ENCODE data around the gene GPR137. TPM values are rescaled to one million over a fixed set of nuclear protein-coding genes. Genes with fewer than 3 reads are reported as not detected.

The GPR137 gene
- polyA plus RNA-seq, 2 of the 4 experiments (the other 2 are of a cell fraction): 11.0 to 37.4 TPM

- TF ChIP-seq RNF2 (IDR thresholded peaks at IDR 0.05; ENCODE audit: borderline replicate concordance, low read depth) (no peak), POLR2A (IDR thresholded peaks at IDR 0.05; ENCODE audit: low read length) (peak; percentile 61), ATOH8 (CRISPR knock-in tag; IDR thresholded peaks at IDR 0.05; ENCODE audit: low read depth) (no peak), REST (IDR thresholded peaks at IDR 0.05) (no peak), MAX (IDR thresholded peaks at IDR 0.05) (peak; percentile 59; the same call in 1 of the 2 replicates), PHF8 (IDR thresholded peaks at IDR 0.05; ENCODE audit: borderline replicate concordance, low read depth) (0 out of 2 replicates have a peak, but pooled peaks have one; percentile 26), RAD21 (conservative IDR thresholded peaks at IDR 0.05 in 1 of 2, IDR thresholded peaks at IDR 0.05 in 1 of 2) (peak in 1 of 2 experiments; percentile 49; a peak in 2 of 5 replicates)
Observed at GRCh38 chr11:64305691-64306562, 20.3 kb downstream of the GPR137 start (continued).

GRCh38 chr11:64306563-64306875 lies 20.9 kb downstream of the GPR137 start:
- ATAC-seq: no peak
- POLR2A ChIA-PET: interaction anchor here (1.0 to 1.2 kb wide), 2 partner anchors 25 to 48 kb away, joined by 3 read pairs; no protein-coding TSS in a partner anchor
- H3K27ac ChIP-seq: peak overlapping the region; percentile 85 to 94
- DNase-seq (ENCODE audit: low read depth in 1 of 2, low spot score in 1 of 2): no peak
- peak overlapping the region; percentile 73 for H3K4me3 ChIP-seq
- WGBS (ENCODE audit: missing lambda C conversion rate): 17% methylated on average over 9 of the region's 9 CpGs
- H3K9me3 ChIP-seq: no peaks in the 10 kb centered on the region
- H3K4me1 ChIP-seq: peaks cover 20% of the 10 kb centered on the region
- H3K4me2 ChIP-seq: peak overlapping the region; percentile 99
- CTCF ChIA-PET: interaction anchor here (1.3 to 20.7 kb wide), 5 partner anchors 9 to 60 kb away, joined by 4 to 996 read pairs (median 206); partner anchors contain the start of genes BAD, CCDC88B, FKBP2 and GPR137
- TF ChIP-seq EHF (CRISPR knock-in tag; IDR thresholded peaks at IDR 0.05) (no peak), FOSL2 (IDR thresholded peaks at IDR 0.05) (no peak), FOSL2 (CRISPR knock-in tag; IDR thresholded peaks at IDR 0.05) (no peak), SMC3 (IDR thresholded peaks at IDR 0.05) (no peak), USF2 (IDR thresholded peaks at IDR 0.05) (no peak), MAFK (IDR thresholded peaks at IDR 0.05; ENCODE audit: partially characterized antibody) (no peak), SREBF2 (IDR thresholded peaks at IDR 0.05) (no peak), ZC3H11A (IDR thresholded peaks at IDR 0.05) (no peak), ATOH8 (CRISPR knock-in tag; IDR thresholded peaks at IDR 0.05; ENCODE audit: low read depth) (no peak), CEBPB (IDR thresholded peaks at IDR 0.05) (no peak), CTCF (IDR thresholded peaks at IDR 0.05) (no peak), HMGXB4 (CRISPR knock-in tag; IDR thresholded peaks at IDR 0.05; ENCODE audit: borderline replicate concordance) (no peak), PBX3 (IDR thresholded peaks at IDR 0.05) (no peak), E2F6 (IDR thresholded peaks at IDR 0.05; ENCODE audit: borderline replicate concordance, low read depth) (no peak; the same call in 1 of the 2 replicates), FOXS1 (CRISPR knock-in tag; IDR thresholded peaks at IDR 0.05) (no peak), CBX8 (IDR thresholded peaks at IDR 0.05) (no peak), NR3C1 (IDR thresholded peaks at IDR 0.05) (no peak)
- no peak for FAIRE-seq

Data from A549 (cell line).